ENCODE results near the gene FSHB. TPM values are rescaled to one million over a fixed set of nuclear protein-coding genes. Genes with fewer than 3 reads are reported as not detected.
"Not testable (repeated sequence)": the region's sequence is repeated elsewhere in the genome, so short reads cannot be mapped to it uniquely, and the experiment has no call there.

FSHB gene
- not detected in 2 replicates for total RNA-seq (2012; rRNA removed)

GRCh38 chr11:30230714-30231113, at the start of gene FSHB:
Gene FSHB (plus strand): TSS chr11:30231014. CDS start chr11:30231903, 889 bp downstream.
- no peak within 1 kb of the TSS for H3K4me2 ChIP-seq (ENCODE audit: low read length)
- H3K9me3 ChIP-seq (replicated peaks; ENCODE audit: low read length): no peaks in the 10 kb centered on the region
- no peaks in the 10 kb centered on the region for H3K36me3 ChIP-seq (ENCODE audit: insufficient read depth, low read length)
- H3K4me3 ChIP-seq (ENCODE audit: low read length): no peak within 1 kb of the TSS
- no peaks in the 10 kb centered on the region for H3K27me3 ChIP-seq (ENCODE audit: control insufficient read depth, insufficient read depth, low read length)
- no peaks in the 10 kb centered on the region for H3K4me1 ChIP-seq (ENCODE audit: control insufficient read depth, insufficient read depth, low read length)
- no peak within 1 kb of the TSS for H3K9ac ChIP-seq (ENCODE audit: low read depth, low read length)

GRCh38 chr11:30186748-30187147, 44.1 kb upstream of the FSHB start:
- H3K27me3 ChIP-seq (ENCODE audit: control insufficient read depth, insufficient read depth, low read length): no peaks in the 10 kb centered on the region
- H3K9me3 ChIP-seq (replicated peaks; ENCODE audit: low read length): no peaks in the 10 kb centered on the region
- H3K36me3 ChIP-seq (ENCODE audit: insufficient read depth, low read length): no peaks in the 10 kb centered on the region
- no peaks in the 10 kb centered on the region for H3K4me1 ChIP-seq (ENCODE audit: control insufficient read depth, insufficient read depth, low read length)
- no peak overlapping the region for H3K9ac ChIP-seq (ENCODE audit: low read depth, low read length)
- no peak overlapping the region for H3K4me2 ChIP-seq (ENCODE audit: low read length)
- H3K4me3 ChIP-seq (ENCODE audit: low read length): no peak overlapping the region

- no peak overlapping the region for H3K9ac ChIP-seq (ENCODE audit: low read depth, low read length)
- no peaks in the 10 kb centered on the region for H3K9me3 ChIP-seq (replicated peaks; ENCODE audit: low read length)
- H3K4me2 ChIP-seq (ENCODE audit: low read length): no peak overlapping the region
- no peaks in the 10 kb centered on the region for H3K4me1 ChIP-seq (ENCODE audit: control insufficient read depth, insufficient read depth, low read length)
- no peak overlapping the region for H3K4me3 ChIP-seq (ENCODE audit: low read length)
- no peaks in the 10 kb centered on the region for H3K27me3 ChIP-seq (ENCODE audit: control insufficient read depth, insufficient read depth, low read length)
- H3K36me3 ChIP-seq (ENCODE audit: insufficient read depth, low read length): no peaks in the 10 kb centered on the region
Observed at GRCh38 chr11:30192620-30193019, 38.2 kb upstream of the FSHB start.

- no peaks in the 10 kb centered on the region for H3K36me3 ChIP-seq (ENCODE audit: insufficient read depth, low read length)
- no peaks in the 10 kb centered on the region for H3K27me3 ChIP-seq (ENCODE audit: control insufficient read depth, insufficient read depth, low read length)
- no peak overlapping the region for H3K4me2 ChIP-seq (ENCODE audit: low read length)
- H3K9ac ChIP-seq (ENCODE audit: low read depth, low read length): no peak overlapping the region
- H3K4me1 ChIP-seq (ENCODE audit: control insufficient read depth, insufficient read depth, low read length): no peaks in the 10 kb centered on the region
- H3K9me3 ChIP-seq (replicated peaks; ENCODE audit: low read length): no peaks in the 10 kb centered on the region
- H3K4me3 ChIP-seq (ENCODE audit: low read length): no peak overlapping the region
Observed at GRCh38 chr11:30196400-30197206, 34.2 kb upstream of the FSHB start.

GRCh38 chr11:30197869-30198268, 32.9 kb upstream of the FSHB start:
- Histone ChIP-seq H3K9me3 (replicated peaks; ENCODE audit: low read length) (no peaks in the 10 kb centered on the region), H3K36me3 (ENCODE audit: insufficient read depth, low read length) (no peaks in the 10 kb centered on the region), H3K4me2 (ENCODE audit: low read length) (no peak overlapping the region), H3K4me1 (ENCODE audit: control insufficient read depth, insufficient read depth, low read length) (no peaks in the 10 kb centered on the region), H3K27me3 (ENCODE audit: control insufficient read depth, insufficient read depth, low read length) (no peaks in the 10 kb centered on the region), H3K9ac (ENCODE audit: low read depth, low read length) (no peak overlapping the region), H3K4me3 (ENCODE audit: low read length) (no peak overlapping the region)

GRCh38 chr11:30202989-30203388, 27.8 kb upstream of the FSHB start:
- H3K4me3 ChIP-seq (ENCODE audit: low read length); H3K27me3 ChIP-seq (ENCODE audit: control insufficient read depth, insufficient read depth, low read length); H3K36me3 ChIP-seq (ENCODE audit: insufficient read depth, low read length); H3K9me3 ChIP-seq (replicated peaks; ENCODE audit: low read length); H3K9ac ChIP-seq (ENCODE audit: low read depth, low read length); H3K4me2 ChIP-seq (ENCODE audit: low read length); H3K4me1 ChIP-seq (ENCODE audit: control insufficient read depth, insufficient read depth, low read length): not testable (repeated sequence)

- H3K4me3 ChIP-seq (ENCODE audit: low read length): no peak overlapping the region
- no peak overlapping the region for H3K4me2 ChIP-seq (ENCODE audit: low read length)
- no peaks in the 10 kb centered on the region for H3K27me3 ChIP-seq (ENCODE audit: control insufficient read depth, insufficient read depth, low read length)
- no peaks in the 10 kb centered on the region for H3K9me3 ChIP-seq (replicated peaks; ENCODE audit: low read length)
- no peaks in the 10 kb centered on the region for H3K36me3 ChIP-seq (ENCODE audit: insufficient read depth, low read length)
- no peaks in the 10 kb centered on the region for H3K4me1 ChIP-seq (ENCODE audit: control insufficient read depth, insufficient read depth, low read length)
- H3K9ac ChIP-seq (ENCODE audit: low read depth, low read length): no peak overlapping the region
Observed at GRCh38 chr11:30203850-30204249, 27.0 kb upstream of the FSHB start.

- no peak overlapping the region for H3K4me2 ChIP-seq (ENCODE audit: low read length)
- no peak overlapping the region for H3K9ac ChIP-seq (ENCODE audit: low read depth, low read length)
- H3K36me3 ChIP-seq (ENCODE audit: insufficient read depth, low read length): no peaks in the 10 kb centered on the region
- H3K4me1 ChIP-seq (ENCODE audit: control insufficient read depth, insufficient read depth, low read length): no peaks in the 10 kb centered on the region
- no peak overlapping the region for H3K4me3 ChIP-seq (ENCODE audit: low read length)
- no peaks in the 10 kb centered on the region for H3K27me3 ChIP-seq (ENCODE audit: control insufficient read depth, insufficient read depth, low read length)
- H3K9me3 ChIP-seq (replicated peaks; ENCODE audit: low read length): no peaks in the 10 kb centered on the region
Observed at GRCh38 chr11:30206249-30206996, 24.4 kb upstream of the FSHB start.

- H3K9me3 ChIP-seq (replicated peaks; ENCODE audit: low read length): no peaks in the 10 kb centered on the region
- no peak overlapping the region for H3K4me2 ChIP-seq (ENCODE audit: low read length)
- no peaks in the 10 kb centered on the region for H3K27me3 ChIP-seq (ENCODE audit: control insufficient read depth, insufficient read depth, low read length)
- no peaks in the 10 kb centered on the region for H3K4me1 ChIP-seq (ENCODE audit: control insufficient read depth, insufficient read depth, low read length)
- no peaks in the 10 kb centered on the region for H3K36me3 ChIP-seq (ENCODE audit: insufficient read depth, low read length)
- H3K4me3 ChIP-seq (ENCODE audit: low read length): no peak overlapping the region
- H3K9ac ChIP-seq (ENCODE audit: low read depth, low read length): no peak overlapping the region
Observed at GRCh38 chr11:30210357-30210756, 20.5 kb upstream of the FSHB start.

GRCh38 chr11:30216534-30216933, 14.3 kb upstream of the FSHB start:
- H3K9ac ChIP-seq (ENCODE audit: low read depth, low read length): no peak overlapping the region
- no peak overlapping the region for H3K4me2 ChIP-seq (ENCODE audit: low read length)
- no peaks in the 10 kb centered on the region for H3K9me3 ChIP-seq (replicated peaks; ENCODE audit: low read length)
- H3K4me1 ChIP-seq (ENCODE audit: control insufficient read depth, insufficient read depth, low read length): no peaks in the 10 kb centered on the region
- H3K4me3 ChIP-seq (ENCODE audit: low read length): no peak overlapping the region
- H3K36me3 ChIP-seq (ENCODE audit: insufficient read depth, low read length): no peaks in the 10 kb centered on the region
- no peaks in the 10 kb centered on the region for H3K27me3 ChIP-seq (ENCODE audit: control insufficient read depth, insufficient read depth, low read length)

- Histone ChIP-seq H3K9me3 (replicated peaks; ENCODE audit: low read length) (no peaks in the 10 kb centered on the region), H3K9ac (ENCODE audit: low read depth, low read length) (no peak overlapping the region), H3K4me1 (ENCODE audit: control insufficient read depth, insufficient read depth, low read length) (no peaks in the 10 kb centered on the region), H3K36me3 (ENCODE audit: insufficient read depth, low read length) (no peaks in the 10 kb centered on the region), H3K4me2 (ENCODE audit: low read length) (no peak overlapping the region), H3K4me3 (ENCODE audit: low read length) (no peak overlapping the region), H3K27me3 (ENCODE audit: control insufficient read depth, insufficient read depth, low read length) (no peaks in the 10 kb centered on the region)
Observed at GRCh38 chr11:30218278-30218677, 12.5 kb upstream of the FSHB start.

- Histone ChIP-seq H3K9ac (ENCODE audit: low read depth, low read length) (no peak overlapping the region), H3K4me1 (ENCODE audit: control insufficient read depth, insufficient read depth, low read length) (no peaks in the 10 kb centered on the region), H3K36me3 (ENCODE audit: insufficient read depth, low read length) (no peaks in the 10 kb centered on the region), H3K9me3 (replicated peaks; ENCODE audit: low read length) (peaks cover 3% of the 10 kb centered on the region), H3K4me2 (ENCODE audit: low read length) (no peak overlapping the region), H3K27me3 (ENCODE audit: control insufficient read depth, insufficient read depth, low read length) (no peaks in the 10 kb centered on the region), H3K4me3 (ENCODE audit: low read length) (no peak overlapping the region)
Observed at GRCh38 chr11:30225642-30226041, 5.2 kb upstream of the FSHB start.
